CD14-positive monocyte (primary cell): Measurements from ENCODE around the gene ANKLE1. TPM values are rescaled to one million over a fixed set of nuclear protein-coding genes. Genes with fewer than 3 reads are reported as not detected.

Experiments
- DNase-seq, 3 donors: peaks; one replicate each; pipeline ENCODE4 v3.0.0-alpha.2; 2011 to 2022
- H2AFZ ChIP-seq: 2 replicates; pipeline ENCODE4 v1.6.0; 2012; ENCODE audit warnings: mild to moderate bottlenecking, low read depth, low read length, inconsistent platforms; ENCODE audit not compliant: insufficient read depth, poor library complexity, severe bottlenecking
- H3K27ac ChIP-seq, 2 donors: 1 replicate in 1 of 2; 2 replicates in 1 of 2; pipeline ENCODE4 v1.5.1; 2012 to 2013; ENCODE audit warnings: low read length in 2 of 2, control low read depth in 1 of 2, inconsistent platforms in 1 of 2, low read depth in 1 of 2, mild to moderate bottlenecking in 1 of 2
- H3K27me3 ChIP-seq, 2 donors: one replicate each; pipeline versions ENCODE4 v1.6.0 to v1.6.1; 2011 to 2013; ENCODE audit warnings: low read length in 2 of 2; ENCODE audit not compliant: control insufficient read depth in 2 of 2, insufficient read depth in 2 of 2
- H3K36me3 ChIP-seq, 2 donors: replicated peaks in 1 of 2; 1 replicate in 1 of 2; 2 replicates in 1 of 2; pipeline versions ENCODE4 v1.5.1 to v1.6.1; 2012 to 2013; ENCODE audit warnings: low read length in 2 of 2, control low read depth in 1 of 2, inconsistent platforms in 1 of 2, mild to moderate bottlenecking in 1 of 2; ENCODE audit not compliant: insufficient read depth in 2 of 2, control insufficient read depth in 1 of 2
- H3K4me1 ChIP-seq, 2 donors: 1 replicate in 1 of 2; 2 replicates in 1 of 2; pipeline versions ENCODE4 v1.5.1 to v1.6.1; 2012 to 2013; ENCODE audit warnings: low read length in 2 of 2, control low read depth in 1 of 2, inconsistent platforms in 1 of 2, mild to moderate bottlenecking in 1 of 2, moderate library complexity in 1 of 2; ENCODE audit not compliant: insufficient read depth in 2 of 2, control insufficient read depth in 1 of 2
- H3K4me2 ChIP-seq: replicated peaks from 2 replicates; pipeline ENCODE3; 2012; ENCODE audit warnings: low read length, moderate library complexity, mild to moderate bottlenecking; ENCODE audit not compliant: poor library complexity, severe bottlenecking; ENCODE audit errors: extremely low read depth
- H3K4me3 ChIP-seq, 3 experiments: fragments of 200-600 bp in 1 of 3; sonication (generic) in 1 of 3; replicated peaks in 1 of 3; 1 replicate in 2 of 3; 2 replicates in 1 of 3; pipeline ENCODE4 v1.5.1; 2011 to 2013; ENCODE audit warnings: low read length in 3 of 3, mild to moderate bottlenecking in 3 of 3, control low read depth in 2 of 3, low read depth in 2 of 3, inconsistent platforms in 1 of 3, moderate library complexity in 1 of 3
- H3K79me2 ChIP-seq: 2 replicates; pipeline ENCODE4 v1.6.0; 2012; ENCODE audit warnings: mild to moderate bottlenecking, control low read depth, inconsistent platforms, low read length, moderate library complexity; ENCODE audit not compliant: insufficient read depth
- H3K9ac ChIP-seq: 2 replicates; pipeline ENCODE4 v1.6.0; 2017; ENCODE audit warnings: low read length, mild to moderate bottlenecking; ENCODE audit not compliant: insufficient read depth, poor library complexity, severe bottlenecking
- H3K9me3 ChIP-seq, 2 donors: replicated peaks in 1 of 2; 1 replicate in 1 of 2; 2 replicates in 1 of 2; pipeline versions ENCODE4 v1.5.1 to v1.6.1; 2012 to 2013; ENCODE audit warnings: low read length in 2 of 2, control low read depth in 1 of 2; ENCODE audit not compliant: control insufficient read depth in 1 of 2, insufficient read depth in 1 of 2
- H4K20me1 ChIP-seq: 2 replicates; pipeline ENCODE4 v1.6.0; 2012; ENCODE audit warnings: mild to moderate bottlenecking, low read length, control low read depth, moderate library complexity; ENCODE audit not compliant: insufficient read depth
- H3K27ac Mint-ChIP-seq, 7 donors: one replicate each; pipeline ENCODE4 v1.8.0; 2020; ENCODE audit warnings: mild to moderate bottlenecking in 7 of 7, mixed read lengths in 7 of 7, moderate library complexity in 6 of 7, inconsistent platforms in 2 of 7
- H3K27me3 Mint-ChIP-seq, 3 donors: one replicate each; pipeline ENCODE4 v1.8.0; 2021 to 2022; ENCODE audit warnings: low read depth in 3 of 3, mild to moderate bottlenecking in 3 of 3, mixed read lengths in 3 of 3, moderate library complexity in 3 of 3, inconsistent platforms in 1 of 3
- H3K36me3 Mint-ChIP-seq, 2 donors: one replicate each; pipeline ENCODE4 v1.8.0; 2020; ENCODE audit warnings: mixed read lengths in 2 of 2, inconsistent platforms in 1 of 2, mild to moderate bottlenecking in 1 of 2
- H3K4me1 Mint-ChIP-seq: one replicate; pipeline ENCODE4 v1.8.0; 2020; ENCODE audit warnings: mild to moderate bottlenecking, mixed read lengths
- H3K4me3 Mint-ChIP-seq, 2 donors: one replicate each; pipeline ENCODE4 v1.8.0; 2020; ENCODE audit warnings: mild to moderate bottlenecking in 2 of 2, mixed read lengths in 2 of 2, moderate library complexity in 1 of 2
- H3K9me3 Mint-ChIP-seq, 7 donors: one replicate each; pipeline ENCODE4 v1.8.0; 2020 to 2022; ENCODE audit warnings: mixed read lengths in 7 of 7, mild to moderate bottlenecking in 6 of 7, moderate library complexity in 6 of 7, inconsistent platforms in 2 of 7
- WGBS: methylation state at CpG from one replicate; pipeline ENCODE4 v1.1.5; 2013; ENCODE audit warnings: missing lambda C conversion rate; ENCODE audit not compliant: insufficient coverage; 5-methylcytosine and 5-hydroxymethylcytosine counted together
- intact Hi-C, 2 donors: fragments of 100-400 bp; cut with micrococcal nuclease; formaldehyde crosslinking; loops; one replicate each; pipeline versions ENCODE4 v1.15.0 to v1.15.1; 2023
- polyA plus RNA-seq, 3 donors: library from polyadenylated mRNA; depleted of rRNA in 1 of 3; unstranded in 2 of 3; stranded (reverse) in 1 of 3; fragments of 300-500 nt in 2 of 3; fragments of >200 nt in 1 of 3; fragmentation: Illumina TruSeq in 2 of 3; gene quantifications; 1 replicate in 2 of 3; 2 replicates in 1 of 3; pipeline ENCODE4 v1.2.3, GENCODE V29; 2012 to 2021
- TF ChIP-seq, protein P1 (sequence below): fragments of 200-600 bp; IDR thresholded peaks from one replicate; pipeline ENCODE4 v1.8.0; 2022; ENCODE audit warnings: antibody characterized with exemption, mild to moderate bottlenecking

ANKLE1 gene
- polyA plus RNA-seq, 3 donors, result 1.3 to 8.5 (median 2.2) TPM

DNA sequence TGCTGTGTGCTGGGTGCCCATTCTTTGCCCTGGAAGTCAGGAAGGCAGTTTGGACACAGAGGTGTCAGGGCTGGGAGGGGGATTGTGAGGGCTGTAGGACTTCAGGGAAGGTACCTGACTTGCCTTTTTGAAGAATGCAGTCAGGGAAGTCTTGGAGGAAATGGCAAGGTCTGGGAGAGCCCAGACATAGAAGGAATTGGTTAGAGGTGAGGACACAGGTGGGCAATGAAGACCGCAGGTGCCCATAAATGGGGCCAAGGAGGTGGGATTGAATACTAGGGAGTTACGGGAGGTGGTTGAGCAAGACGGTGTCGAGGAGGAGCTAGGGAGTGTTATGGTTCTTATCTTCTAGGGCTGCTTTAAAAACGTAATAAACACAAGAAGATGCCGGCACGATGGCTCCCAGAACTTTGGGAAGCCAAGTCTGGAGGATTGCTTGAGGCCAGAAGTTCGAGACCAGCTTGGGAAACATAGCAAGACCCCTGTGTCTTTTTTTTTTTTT lies 26.2 kb downstream of the ANKLE1 start:
- Mint-ChIP-seq H3K36me3 (peaks cover 4 to 12% of the 10 kb centered on the region in 2 donors), H3K4me3 (no peak overlapping the region), H3K4me1 (peaks cover 42% of the 10 kb centered on the region), H3K9me3 (no peaks in the 10 kb centered on the region), H3K27ac (peak overlapping the region in 1 of 7 donors; percentile 6), H3K27me3 (peaks cover 0 to 3% (median 0%) of the 10 kb centered on the region in 3 donors)
- no peak overlapping the region for H3K4me2 ChIP-seq
- intact Hi-C loops, result no loop called here
- H4K20me1 ChIP-seq, result peaks cover 35% of the 10 kb centered on the region
- H3K27me3 ChIP-seq, result no peaks in the 10 kb centered on the region
- H3K4me1 ChIP-seq, result peaks cover 43 to 53% of the 10 kb centered on the region in 2 donors
- no peak for DNase-seq
- peaks cover 0 to 14% of the 10 kb centered on the region in 2 donors for H3K36me3 ChIP-seq
- no peak overlapping the region for H3K27ac ChIP-seq
- 91% methylated on average over 8 of the region's 8 CpGs for WGBS
- peaks cover 54% of the 10 kb centered on the region for H3K79me2 ChIP-seq
- no peak overlapping the region for H2AFZ ChIP-seq
- no peak overlapping the region for H3K9ac ChIP-seq
- no peak overlapping the region for H3K4me3 ChIP-seq
- TF ChIP-seq, protein P1, sequence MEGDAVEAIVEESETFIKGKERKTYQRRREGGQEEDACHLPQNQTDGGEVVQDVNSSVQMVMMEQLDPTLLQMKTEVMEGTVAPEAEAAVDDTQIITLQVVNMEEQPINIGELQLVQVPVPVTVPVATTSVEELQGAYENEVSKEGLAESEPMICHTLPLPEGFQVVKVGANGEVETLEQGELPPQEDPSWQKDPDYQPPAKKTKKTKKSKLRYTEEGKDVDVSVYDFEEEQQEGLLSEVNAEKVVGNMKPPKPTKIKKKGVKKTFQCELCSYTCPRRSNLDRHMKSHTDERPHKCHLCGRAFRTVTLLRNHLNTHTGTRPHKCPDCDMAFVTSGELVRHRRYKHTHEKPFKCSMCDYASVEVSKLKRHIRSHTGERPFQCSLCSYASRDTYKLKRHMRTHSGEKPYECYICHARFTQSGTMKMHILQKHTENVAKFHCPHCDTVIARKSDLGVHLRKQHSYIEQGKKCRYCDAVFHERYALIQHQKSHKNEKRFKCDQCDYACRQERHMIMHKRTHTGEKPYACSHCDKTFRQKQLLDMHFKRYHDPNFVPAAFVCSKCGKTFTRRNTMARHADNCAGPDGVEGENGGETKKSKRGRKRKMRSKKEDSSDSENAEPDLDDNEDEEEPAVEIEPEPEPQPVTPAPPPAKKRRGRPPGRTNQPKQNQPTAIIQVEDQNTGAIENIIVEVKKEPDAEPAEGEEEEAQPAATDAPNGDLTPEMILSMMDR, result no peak
- H3K9me3 ChIP-seq, result no peaks in the 10 kb centered on the region

DNA sequence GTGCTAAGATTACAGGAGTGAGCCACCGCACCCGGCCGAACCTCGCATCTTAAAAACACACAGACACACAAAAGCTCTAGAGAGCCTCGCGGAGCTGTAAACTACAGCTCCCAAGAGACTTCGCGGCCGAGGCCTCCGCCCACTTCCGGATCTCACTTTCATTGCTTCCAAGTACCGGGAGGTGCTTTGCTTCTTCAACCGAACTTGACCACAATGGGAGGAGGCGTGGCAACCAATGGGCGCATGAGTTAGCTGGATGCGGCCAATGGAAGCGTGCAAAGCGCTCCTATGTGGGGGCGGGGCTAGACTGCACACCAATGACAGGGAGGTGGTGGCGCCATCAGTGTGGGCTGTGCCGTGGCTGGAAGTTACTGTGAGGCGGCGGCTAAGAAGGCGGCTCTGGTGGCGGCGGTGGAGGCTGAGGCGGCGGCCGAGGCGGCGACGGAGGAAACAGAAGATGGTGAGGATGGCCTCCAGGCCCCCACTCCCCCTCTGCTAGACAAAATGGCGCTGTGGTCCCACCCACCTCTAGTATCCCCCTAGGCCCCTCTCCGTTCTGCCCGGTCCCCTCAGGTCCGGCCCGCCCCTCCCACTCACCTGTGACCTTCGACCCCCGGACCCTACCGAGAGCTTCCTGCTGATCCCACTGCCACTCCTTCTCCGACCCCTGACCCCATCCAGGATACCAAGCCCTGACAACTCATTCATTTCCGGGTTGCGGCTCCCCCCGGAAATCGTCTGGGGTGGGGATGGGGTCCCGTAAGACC lies 27.7 kb downstream of the ANKLE1 start, which contains the start of gene DDA1:
TSS of gene DDA1 (plus strand) at position 366 of the 767 bp plus-strand sequence. CDS start at position 458, 92 bp downstream.
- Mint-ChIP-seq H3K4me1 (peaks cover 34% of the 10 kb centered on the region), H3K9me3 (no peaks in the 10 kb centered on the region), H3K27ac (peak within 1 kb of the TSS; percentile 79 to 94 (median 90)), H3K27me3 (peaks cover 0 to 3% (median 0%) of the 10 kb centered on the region in 3 donors), H3K4me3 (peak within 1 kb of the TSS; percentile 88 to 91), H3K36me3 (peaks cover 15 to 26% of the 10 kb centered on the region in 2 donors)
- peaks cover 47% of the 10 kb centered on the region for H4K20me1 ChIP-seq
- no peaks in the 10 kb centered on the region for H3K27me3 ChIP-seq
- H3K4me2 ChIP-seq, result peak within 1 kb of the TSS; percentile 90
- H3K4me1 ChIP-seq, result peaks cover 32 to 42% of the 10 kb centered on the region in 2 donors
- peaks cover 61% of the 10 kb centered on the region for H3K79me2 ChIP-seq
- intact Hi-C loops, result no loop called here
- H3K9me3 ChIP-seq, result no peaks in the 10 kb centered on the region
- H3K4me3 ChIP-seq, result peak within 1 kb of the TSS; percentile 81 to 88 (median 82)
- peak within 1 kb of the TSS; percentile 61 for H2AFZ ChIP-seq
- peaks cover 8 to 28% of the 10 kb centered on the region in 2 donors for H3K36me3 ChIP-seq
- WGBS, result under 1% methylated on average over 33 of the region's 46 CpGs
- DNase-seq, result peak; percentile 100
- H3K9ac ChIP-seq, result peak within 1 kb of the TSS; percentile 81
- peak within 1 kb of the TSS; percentile 53 to 86 for H3K27ac ChIP-seq
- TF ChIP-seq, protein P1, result no peak
